CD4-positive, alpha-beta memory T cell (primary cell): Measurements from ENCODE around the gene CDH2. TPM values are rescaled to one million over a fixed set of nuclear protein-coding genes. Genes with fewer than 3 reads are reported as not detected.

Source experiments
- CTCF ChIA-PET: fragments of 350-600 bp; sonication (Branson Sonifier 250); formaldehyde crosslinking; loops from one replicate; lab custom pipeline; 2021; ENCODE audit warnings: inconsistent platforms; ENCODE audit not compliant: partially characterized antibody; lab: Charles Lee
- POLR2A ChIA-PET: fragments of 350-600 bp; sonication (Branson Sonifier 250); formaldehyde crosslinking; loops from one replicate; lab custom pipeline; 2021; ENCODE audit not compliant: partially characterized antibody; lab: Charles Lee
- DNase-seq, 5 donors: peaks; one replicate each; pipeline versions ENCODE4 v3.0.0 to v3.0.0-alpha.2; 2020 to 2022; ENCODE audit warnings: mixed read lengths in 1 of 5
- H3K27ac ChIP-seq: one replicate; pipeline ENCODE4 v1.7.0; 2013; ENCODE audit warnings: low read depth, low read length
- H3K27me3 ChIP-seq: 2 replicates; pipeline ENCODE4 v1.7.0; 2013; ENCODE audit warnings: mild to moderate bottlenecking, low read length, moderate library complexity; ENCODE audit not compliant: insufficient read depth
- H3K36me3 ChIP-seq: 2 replicates; pipeline ENCODE4 v1.7.0; 2013; ENCODE audit warnings: mild to moderate bottlenecking, low read length, moderate library complexity; ENCODE audit not compliant: insufficient read depth
- H3K4me1 ChIP-seq: 2 replicates; pipeline ENCODE4 v1.7.0; 2013; ENCODE audit warnings: mild to moderate bottlenecking, low read length, moderate library complexity; ENCODE audit not compliant: insufficient read depth
- H3K4me3 ChIP-seq, 2 donors: one replicate each; pipeline ENCODE4 v1.7.0; 2013; ENCODE audit warnings: low read length in 2 of 2, mild to moderate bottlenecking in 1 of 2
- H3K9me3 ChIP-seq, 2 donors: one replicate each; pipeline ENCODE4 v1.7.0; 2013; ENCODE audit warnings: low read length in 2 of 2, control low read depth in 1 of 2; ENCODE audit not compliant: control insufficient read depth in 1 of 2
- H3K27ac Mint-ChIP-seq, 7 donors: one replicate each; pipeline ENCODE4 v1.8.0; 2020 to 2021; ENCODE audit warnings: mixed read lengths in 7 of 7, mild to moderate bottlenecking in 6 of 7, inconsistent platforms in 3 of 7, moderate library complexity in 3 of 7
- H3K27me3 Mint-ChIP-seq, 2 donors: one replicate each; pipeline ENCODE4 v1.8.0; 2020 to 2021; ENCODE audit warnings: mixed read lengths in 2 of 2
- H3K36me3 Mint-ChIP-seq, 2 donors: one replicate each; pipeline ENCODE4 v1.8.0; 2020 to 2021; ENCODE audit warnings: mixed read lengths in 2 of 2, inconsistent platforms in 1 of 2, mild to moderate bottlenecking in 1 of 2
- H3K4me1 Mint-ChIP-seq, 4 donors: one replicate each; pipeline ENCODE4 v1.8.0; 2020 to 2021; ENCODE audit warnings: mixed read lengths in 4 of 4, mild to moderate bottlenecking in 1 of 4
- H3K4me3 Mint-ChIP-seq, 8 donors: one replicate each; pipeline ENCODE4 v1.8.0; 2020 to 2021; ENCODE audit warnings: mixed read lengths in 8 of 8, mild to moderate bottlenecking in 7 of 8, moderate library complexity in 6 of 8, inconsistent platforms in 3 of 8
- H3K9me3 Mint-ChIP-seq, 8 donors: one replicate each; pipeline ENCODE4 v1.8.0; 2020 to 2021; ENCODE audit warnings: mixed read lengths in 8 of 8, mild to moderate bottlenecking in 5 of 8, inconsistent platforms in 3 of 8, moderate library complexity in 1 of 8
- intact Hi-C: fragments of 100-400 bp; cut with micrococcal nuclease; formaldehyde crosslinking; loops from one replicate; pipeline ENCODE4 v1.15.1; 2023
- polyA plus RNA-seq, 2 donors: library from polyadenylated mRNA; unstranded; fragments of 300-500 nt; fragmentation: Illumina TruSeq; gene quantifications; one replicate each; pipeline ENCODE4 v1.2.3, GENCODE V29; 2021
- total RNA-seq, 2 experiments: library from RNA; stranded (reverse); gene quantifications; one replicate each; pipeline ENCODE4 v1.2.3, GENCODE V29; 2021

CDH2 gene
- total and polyA plus RNA-seq, 4 experiments from 2014 or later = not detected

DNA sequence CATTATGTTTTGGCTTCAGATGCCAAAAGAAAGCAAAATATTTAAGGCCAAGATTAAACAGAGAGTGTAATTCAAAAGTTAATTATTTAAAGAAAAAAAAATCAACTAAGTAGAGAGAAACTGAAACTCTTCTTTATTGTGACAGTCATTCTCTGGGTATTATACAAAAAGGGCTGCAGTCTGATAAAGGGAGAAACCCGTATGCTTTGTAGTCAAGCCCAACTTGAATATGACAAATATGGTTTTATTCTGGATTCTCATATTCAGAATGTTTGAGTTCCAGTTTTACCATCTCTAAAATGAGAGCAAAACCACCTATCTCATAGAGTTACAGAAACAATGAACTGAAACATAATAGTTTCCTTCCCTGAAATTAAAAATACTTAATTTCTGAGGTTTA is 8.2 kb downstream of the CDH2 start:
- ChIA-PET POLR2A (no interaction called here), CTCF (no interaction called here)
- Mint-ChIP-seq H3K36me3 (no peaks in the 10 kb centered on the region), H3K9me3 (peaks cover 0 to 8% (median 3%) of the 10 kb centered on the region in 8 donors), H3K4me3 (no peak overlapping the region), H3K27ac (no peak overlapping the region), H3K27me3 (no peaks in the 10 kb centered on the region), H3K4me1 (no peaks in the 10 kb centered on the region)
- DNase-seq = no peak
- H3K27ac ChIP-seq = no peak overlapping the region
- no peaks in the 10 kb centered on the region for H3K36me3 ChIP-seq
- intact Hi-C loops = no loop called here
- H3K4me1 ChIP-seq = no peaks in the 10 kb centered on the region
- no peak overlapping the region for H3K4me3 ChIP-seq
- H3K27me3 ChIP-seq = no peaks in the 10 kb centered on the region
- no peaks in the 10 kb centered on the region for H3K9me3 ChIP-seq

DNA sequence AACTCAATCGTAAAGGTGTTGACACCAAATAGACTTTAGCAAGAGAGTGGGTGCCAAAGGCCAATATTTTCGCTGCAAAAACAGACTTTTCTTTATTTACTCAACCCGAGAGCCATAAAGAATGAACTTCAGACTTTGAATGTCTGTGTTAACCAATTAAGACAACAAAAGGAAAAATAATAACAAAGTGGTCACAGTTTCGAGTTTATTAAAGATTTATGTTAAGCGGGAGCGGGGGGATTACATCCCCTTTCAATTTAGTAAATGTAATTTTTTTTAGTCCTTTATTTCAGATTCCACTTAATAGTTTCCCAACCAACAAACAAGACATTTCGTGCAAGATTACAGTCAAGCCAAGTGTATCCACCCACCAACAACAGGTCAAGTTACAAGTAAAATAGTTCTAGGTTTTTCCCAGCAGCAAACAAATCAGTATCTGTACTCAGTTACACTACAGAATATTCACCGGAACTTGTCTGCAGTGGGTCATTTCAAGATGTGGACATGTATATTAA is 9.0 kb downstream of the CDH2 start:
- no peak overlapping the region for H3K27ac ChIP-seq
- DNase-seq = no peak
- Mint-ChIP-seq H3K36me3 (no peaks in the 10 kb centered on the region), H3K4me1 (no peaks in the 10 kb centered on the region), H3K27ac (no peak overlapping the region), H3K4me3 (no peak overlapping the region), H3K9me3 (peaks cover 0 to 8% (median 3%) of the 10 kb centered on the region in 8 donors), H3K27me3 (no peaks in the 10 kb centered on the region)
- ChIA-PET CTCF (no interaction called here), POLR2A (no interaction called here)
- intact Hi-C loops = no loop called here
- no peaks in the 10 kb centered on the region for H3K4me1 ChIP-seq
- H3K4me3 ChIP-seq = no peak overlapping the region
- H3K27me3 ChIP-seq = no peaks in the 10 kb centered on the region
- H3K9me3 ChIP-seq = no peaks in the 10 kb centered on the region
- no peaks in the 10 kb centered on the region for H3K36me3 ChIP-seq

DNA sequence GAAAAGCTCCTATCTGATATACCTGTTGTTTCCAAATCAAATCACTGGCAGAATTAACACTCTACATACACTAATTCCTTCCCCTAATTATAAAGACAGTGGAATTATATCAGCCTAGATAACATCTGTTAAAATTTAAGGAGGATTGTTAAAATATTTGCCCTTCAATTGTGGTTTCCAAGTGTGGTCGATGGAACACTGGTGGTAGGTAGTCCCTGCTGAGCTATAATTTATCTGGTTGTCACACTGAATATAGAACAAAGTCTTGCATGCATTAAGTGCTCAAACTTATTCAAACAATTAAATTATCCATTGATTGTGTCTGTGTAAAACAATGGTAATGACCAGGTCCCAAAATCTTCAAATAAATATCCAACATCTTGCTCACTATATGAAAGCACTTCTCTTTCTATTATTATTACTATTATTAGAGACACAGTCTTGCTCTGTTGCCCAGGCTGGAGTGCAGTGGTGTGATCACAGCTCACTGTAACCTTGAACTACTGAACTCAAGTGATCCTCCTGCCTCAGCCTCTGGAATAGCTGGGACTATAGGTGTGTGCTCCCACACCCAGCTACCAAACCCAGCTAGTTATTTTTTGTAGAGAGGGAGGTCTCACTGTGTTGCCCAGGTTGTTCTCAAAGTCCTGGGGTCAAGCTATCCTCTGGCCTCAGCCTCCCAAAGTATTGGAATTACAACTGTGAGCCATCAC is 12.0 kb downstream of the CDH2 start:
- Mint-ChIP-seq H3K4me1 (no peaks in the 10 kb centered on the region), H3K36me3 (no peaks in the 10 kb centered on the region), H3K27me3 (no peaks in the 10 kb centered on the region), H3K9me3 (peaks cover 0 to 11% (median 5%) of the 10 kb centered on the region in 8 donors), H3K27ac (no peak overlapping the region), H3K4me3 (no peak overlapping the region)
- intact Hi-C loops = no loop called here
- Histone ChIP-seq H3K9me3 (no peaks in the 10 kb centered on the region), H3K4me3 (no peak overlapping the region), H3K27ac (no peak overlapping the region), H3K36me3 (no peaks in the 10 kb centered on the region), H3K27me3 (no peaks in the 10 kb centered on the region), H3K4me1 (no peaks in the 10 kb centered on the region)
- CTCF ChIA-PET = no interaction called here
- no peak for DNase-seq
- POLR2A ChIA-PET = no interaction called here

DNA sequence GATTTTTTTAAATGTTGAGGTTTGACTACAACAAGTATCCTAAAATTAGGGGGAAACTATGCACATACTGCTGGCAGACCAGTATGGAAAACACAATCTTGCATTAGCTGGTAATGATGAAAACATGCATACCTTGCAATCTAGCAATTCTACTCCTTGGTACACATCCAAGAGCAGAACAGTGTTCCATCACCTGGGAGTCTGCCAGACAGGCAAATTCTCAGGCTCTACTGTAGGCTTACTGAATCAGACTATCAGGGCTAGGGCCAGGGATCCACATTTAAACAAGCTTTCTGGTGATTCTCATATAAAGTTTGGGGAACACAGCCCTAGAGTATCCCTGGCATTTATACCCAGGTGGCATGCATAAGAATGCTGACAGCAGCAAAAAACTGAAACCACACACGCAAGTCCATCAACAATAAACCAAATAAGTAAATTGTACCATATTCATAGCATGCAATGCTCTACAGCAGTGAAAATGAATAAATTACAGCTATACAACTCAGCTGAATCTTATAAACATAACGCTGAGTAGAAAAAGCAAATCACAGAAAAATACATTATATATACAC is 13.6 kb downstream of the CDH2 start:
- H3K4me1 ChIP-seq = no peaks in the 10 kb centered on the region
- no peak overlapping the region for H3K4me3 ChIP-seq
- ChIA-PET POLR2A (no interaction called here), CTCF (no interaction called here)
- no peaks in the 10 kb centered on the region for H3K9me3 ChIP-seq
- DNase-seq = no peak
- H3K27ac ChIP-seq = no peak overlapping the region
- peaks cover 0 to 17% (median 5%) of the 10 kb centered on the region in 8 donors for H3K9me3 Mint-ChIP-seq
- H3K27ac Mint-ChIP-seq = no peak overlapping the region
- no peaks in the 10 kb centered on the region for H3K27me3 Mint-ChIP-seq
- no peaks in the 10 kb centered on the region for H3K27me3 ChIP-seq
- no peak overlapping the region for H3K4me3 Mint-ChIP-seq
- no peaks in the 10 kb centered on the region for H3K36me3 Mint-ChIP-seq
- H3K4me1 Mint-ChIP-seq = no peaks in the 10 kb centered on the region
- intact Hi-C loops = no loop called here
- H3K36me3 ChIP-seq = no peaks in the 10 kb centered on the region

DNA sequence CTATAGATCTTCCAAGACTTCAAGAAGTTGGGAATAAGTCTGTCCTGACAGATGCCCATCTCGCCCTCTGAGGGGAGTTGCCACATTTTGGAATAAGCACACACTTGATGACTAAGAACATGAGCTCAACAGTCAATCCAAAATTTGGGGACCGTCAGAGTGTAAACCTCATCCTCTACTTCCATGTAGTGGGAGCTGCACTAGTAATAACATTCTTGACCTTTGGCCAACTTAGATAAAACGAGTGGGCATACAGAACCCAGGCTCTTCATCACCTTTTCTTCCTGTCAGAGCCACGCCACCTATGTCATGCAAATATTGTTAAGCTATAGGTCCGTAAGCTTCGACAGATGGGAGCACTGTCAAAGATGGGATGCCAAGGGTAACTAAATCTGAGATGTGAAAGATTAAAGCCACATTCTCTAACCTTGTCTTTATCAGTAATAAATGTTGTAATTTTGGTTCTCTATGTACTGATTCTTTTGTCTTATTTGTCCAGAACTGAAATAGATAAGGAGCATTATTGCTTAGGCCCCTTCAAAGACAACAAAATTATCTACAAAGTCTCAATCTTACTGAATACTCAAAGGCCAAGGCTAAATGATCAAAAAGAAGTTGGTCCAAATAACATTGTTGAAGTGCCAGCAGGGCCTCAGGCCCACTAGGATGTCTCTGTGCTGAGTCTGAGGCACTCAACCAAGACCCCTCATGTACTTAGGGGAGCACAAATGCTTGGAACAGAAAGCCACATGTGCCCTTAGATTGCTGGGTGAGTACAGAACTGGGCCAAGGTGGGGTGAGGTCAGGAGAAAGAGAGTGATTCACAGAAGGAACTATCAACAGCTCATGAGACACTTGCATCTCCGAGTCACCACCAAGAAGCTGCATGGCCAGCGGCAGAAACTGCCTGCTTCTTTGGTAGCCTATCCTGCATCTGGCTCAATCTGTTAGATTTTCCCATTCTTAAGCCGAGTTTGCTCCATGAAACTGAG is 15.0 kb downstream of the CDH2 start:
- Histone ChIP-seq H3K36me3 (no peaks in the 10 kb centered on the region), H3K9me3 (no peaks in the 10 kb centered on the region), H3K4me1 (no peaks in the 10 kb centered on the region), H3K27me3 (no peaks in the 10 kb centered on the region), H3K27ac (no peak overlapping the region), H3K4me3 (no peak overlapping the region)
- H3K27me3 Mint-ChIP-seq = no peaks in the 10 kb centered on the region
- no peak overlapping the region for H3K4me3 Mint-ChIP-seq
- CTCF ChIA-PET = interaction anchor here (0.7 kb wide), 1 partner anchor 641 kb away, joined by 3 read pairs; no protein-coding TSS in a partner anchor
- peaks cover 0 to 17% (median 7%) of the 10 kb centered on the region in 8 donors for H3K9me3 Mint-ChIP-seq
- no peaks in the 10 kb centered on the region for H3K36me3 Mint-ChIP-seq
- no peak for DNase-seq
- POLR2A ChIA-PET = interaction anchor here (0.6 kb wide), 1 partner anchor 664 kb away, joined by 4 read pairs; no protein-coding TSS in a partner anchor
- no peak overlapping the region for H3K27ac Mint-ChIP-seq
- intact Hi-C loops = no loop called here
- no peaks in the 10 kb centered on the region for H3K4me1 Mint-ChIP-seq

DNA sequence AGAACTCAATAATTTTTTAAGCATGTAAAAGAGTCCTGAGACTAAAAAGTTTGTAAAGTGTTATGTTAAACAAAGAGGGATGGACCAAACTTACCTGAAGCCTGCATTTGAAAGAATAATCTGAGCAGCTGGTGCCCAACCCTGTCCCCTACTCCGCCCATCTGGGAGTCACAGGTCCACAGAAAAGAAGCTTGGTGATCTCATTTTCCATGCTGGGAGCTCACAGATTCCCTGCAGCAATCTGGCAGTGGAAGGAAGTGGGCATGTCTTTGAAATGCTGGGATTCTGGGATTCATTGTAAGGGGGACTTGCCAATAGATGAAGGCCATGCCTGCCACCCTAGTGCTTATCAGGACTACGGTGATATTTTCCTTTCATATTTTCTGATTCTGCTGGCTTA is 17.9 kb downstream of the CDH2 start:
- Mint-ChIP-seq H3K27me3 (no peaks in the 10 kb centered on the region), H3K4me1 (no peaks in the 10 kb centered on the region), H3K4me3 (peak overlapping the region in 1 of 8 donors; percentile 11), H3K36me3 (no peaks in the 10 kb centered on the region), H3K27ac (no peak overlapping the region), H3K9me3 (peaks cover 4 to 22% (median 7%) of the 10 kb centered on the region in 8 donors)
- intact Hi-C loops = no loop called here
- no peak overlapping the region for H3K4me3 ChIP-seq
- H3K27ac ChIP-seq = no peak overlapping the region
- ChIA-PET POLR2A (no interaction called here), CTCF (no interaction called here)
- no peak for DNase-seq
- H3K9me3 ChIP-seq = no peaks in the 10 kb centered on the region
- no peaks in the 10 kb centered on the region for H3K4me1 ChIP-seq
- H3K36me3 ChIP-seq = no peaks in the 10 kb centered on the region
- H3K27me3 ChIP-seq = no peaks in the 10 kb centered on the region

DNA sequence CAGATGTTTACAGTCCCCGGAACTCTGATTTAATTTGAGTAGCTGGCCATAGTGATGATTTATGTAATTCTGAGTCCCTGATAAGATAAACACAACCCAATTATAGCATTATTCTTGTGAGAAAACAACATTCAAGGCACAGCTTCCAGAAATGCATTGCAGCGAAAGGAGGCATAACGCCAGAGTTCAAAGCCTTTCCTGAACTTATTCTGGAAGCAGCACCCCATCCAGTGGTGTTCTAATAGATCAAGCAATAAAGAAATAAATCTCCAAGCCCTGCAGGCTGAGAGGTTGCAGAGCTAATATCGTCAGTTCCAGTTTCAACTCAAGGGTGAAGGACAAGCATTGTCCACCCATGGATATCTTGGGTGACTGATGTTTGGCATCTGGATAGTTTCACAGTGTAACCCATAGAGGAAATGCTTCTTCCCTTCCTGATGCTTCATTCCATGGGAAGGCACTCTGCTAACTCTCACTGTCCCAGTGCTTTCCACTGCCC is 18.8 kb downstream of the CDH2 start:
- Mint-ChIP-seq H3K27ac (no peak overlapping the region), H3K4me3 (no peak overlapping the region), H3K4me1 (no peaks in the 10 kb centered on the region), H3K9me3 (peaks cover 4 to 22% (median 7%) of the 10 kb centered on the region in 8 donors), H3K27me3 (no peaks in the 10 kb centered on the region), H3K36me3 (no peaks in the 10 kb centered on the region)
- H3K4me1 ChIP-seq = no peaks in the 10 kb centered on the region
- intact Hi-C loops = no loop called here
- ChIA-PET CTCF (no interaction called here), POLR2A (no interaction called here)
- no peak overlapping the region for H3K27ac ChIP-seq
- H3K36me3 ChIP-seq = no peaks in the 10 kb centered on the region
- H3K27me3 ChIP-seq = no peaks in the 10 kb centered on the region
- no peak for DNase-seq
- no peaks in the 10 kb centered on the region for H3K9me3 ChIP-seq
- H3K4me3 ChIP-seq = no peak overlapping the region
